Jurkat, Clone E6-1 (cell line): ENCODE measurements around the gene PCDHB15. TPM values are rescaled to one million over a fixed set of nuclear protein-coding genes. Genes with fewer than 3 reads are reported as not detected.
"Not testable (repeated sequence)": the region's sequence is repeated elsewhere in the genome, so short reads cannot be mapped to it uniquely, and the experiment has no call there.

ENCODE experiments used
- DNase-seq: peaks from one replicate; pipeline ENCODE4 v3.0.0-alpha.2; 2011; ENCODE audit warnings: low read depth, low spot score
- H3K4me3 ChIP-seq: 2 replicates; pipeline ENCODE4 v1.5.1; 2011; ENCODE audit warnings: mild to moderate bottlenecking, low read length, control low read depth, moderate library complexity
- polyA plus RNA-seq: library from polyadenylated mRNA; unstranded; fragments of >200 nt; gene quantifications from one replicate; pipeline ENCODE4 v1.2.1, GENCODE V29; 2012; ENCODE audit warnings: missing spikeins; ENCODE audit not compliant: insufficient read length, insufficient read depth

PCDHB15 gene
- not detected for polyA plus RNA-seq

DNA sequence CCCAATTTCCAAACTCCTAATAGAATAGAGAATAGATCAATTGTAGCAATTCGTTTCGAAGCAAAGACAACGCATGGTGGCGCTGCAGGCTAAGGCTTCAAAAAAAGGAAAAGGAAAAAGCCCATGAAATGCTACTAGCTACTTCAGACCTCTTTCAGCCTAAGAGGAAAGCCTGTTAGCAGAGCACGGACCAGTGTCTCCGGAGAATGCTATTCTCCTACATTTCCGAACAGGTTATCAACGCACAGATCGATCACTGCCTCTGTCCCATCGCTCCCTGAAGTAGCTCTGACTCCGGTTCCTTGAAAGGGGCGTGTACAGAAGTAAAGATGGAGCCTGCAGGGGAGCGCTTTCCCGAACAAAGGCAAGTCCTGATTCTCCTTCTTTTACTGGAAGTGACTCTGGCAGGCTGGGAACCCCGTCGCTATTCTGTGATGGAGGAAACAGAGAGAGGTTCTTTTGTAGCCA is at the start of gene PCDHB15:
TSS of gene PCDHB15 (plus strand) at position 146 of the 468 bp plus-strand sequence. CDS start at position 330, 184 bp downstream.
- no peak for DNase-seq
- H3K4me3 ChIP-seq: no peak within 1 kb of the TSS

DNA sequence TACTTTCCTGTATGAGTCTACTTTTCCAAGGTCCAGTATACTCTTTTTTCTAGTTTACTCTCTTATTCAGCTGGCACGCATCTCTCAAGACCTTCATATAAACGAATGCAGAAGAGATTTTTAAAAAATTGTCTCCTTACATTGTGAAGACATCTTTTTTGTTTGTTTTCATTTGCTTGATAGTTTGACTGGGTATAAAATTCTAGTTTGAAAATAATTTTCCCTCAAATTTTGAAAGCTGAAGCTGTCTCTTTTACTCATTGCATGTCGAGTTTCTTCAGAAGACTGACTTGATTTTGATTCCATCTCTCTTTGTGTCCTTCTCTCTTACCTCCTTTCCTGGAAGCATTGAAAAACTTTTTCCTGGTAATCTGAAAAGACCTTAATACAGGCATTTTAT is 48.8 kb upstream of the PCDHB15 start:
- no peak overlapping the region for H3K4me3 ChIP-seq
- DNase-seq: no peak

DNA sequence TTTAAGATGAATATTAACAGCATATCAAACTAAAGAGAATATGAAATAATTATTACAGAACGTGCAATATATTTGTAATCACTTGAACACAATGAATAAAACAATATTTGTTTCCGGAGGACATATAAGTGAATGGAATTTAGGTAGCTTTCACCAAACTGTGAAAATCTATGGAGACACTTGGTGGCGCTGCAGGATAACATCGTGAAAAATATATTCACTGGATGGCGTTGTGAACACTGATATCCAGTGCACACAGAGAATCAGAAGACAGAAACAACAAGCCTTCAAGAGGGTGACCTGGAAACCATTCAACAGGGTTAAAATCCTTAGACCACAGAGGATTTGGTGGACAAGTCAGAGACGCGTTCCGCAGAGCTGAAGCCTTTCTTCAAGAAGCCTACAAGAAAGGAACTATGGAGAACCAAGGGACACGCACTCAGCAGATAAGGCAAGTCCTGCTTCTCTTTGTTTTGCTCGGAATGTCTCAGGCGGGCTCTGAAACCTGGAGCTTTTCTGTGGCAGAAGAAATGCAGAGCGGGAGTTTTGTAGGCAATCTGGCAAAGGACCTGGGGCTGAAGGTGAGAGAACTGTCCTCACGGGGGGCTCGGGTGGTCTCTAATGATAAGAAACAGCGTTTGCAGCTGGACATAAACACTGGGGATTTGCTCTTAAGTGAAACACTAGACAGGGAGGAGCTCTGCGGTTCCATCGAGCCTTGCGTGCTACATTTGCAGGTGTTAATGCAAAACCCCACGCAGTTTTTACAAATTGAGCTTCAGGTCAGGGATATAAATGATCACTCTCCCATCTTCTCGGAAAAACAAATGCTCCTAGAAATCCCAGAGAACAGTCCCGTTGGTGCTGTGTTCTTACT is 45.6 kb upstream of the PCDHB15 start, which contains the start of gene PCDHB11:
TSS of gene PCDHB11 (plus strand) at position 269 of the 877 bp plus-strand sequence. CDS start at position 417, 148 bp downstream.
- no peak within 1 kb of the TSS for H3K4me3 ChIP-seq
- no peak for DNase-seq

DNA sequence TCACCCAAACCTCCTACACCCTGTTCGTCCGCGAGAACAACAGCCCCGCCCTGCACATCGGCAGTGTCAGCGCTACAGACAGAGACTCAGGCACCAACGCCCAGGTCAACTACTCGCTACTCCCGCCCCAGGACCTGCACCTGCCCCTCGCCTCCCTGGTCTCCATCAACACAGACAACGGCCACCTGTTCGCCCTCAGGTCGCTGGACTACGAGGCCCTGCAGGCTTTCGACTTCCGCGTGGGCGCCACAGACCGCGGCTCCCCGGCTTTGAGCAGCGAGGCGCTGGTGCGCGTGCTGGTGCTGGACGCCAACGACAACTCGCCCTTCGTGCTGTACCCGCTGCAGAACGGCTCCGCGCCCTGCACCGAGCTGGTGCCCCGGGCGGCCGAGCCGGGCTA is 44.1 kb upstream of the PCDHB15 start:
- not testable (repeated sequence) for DNase-seq

DNA sequence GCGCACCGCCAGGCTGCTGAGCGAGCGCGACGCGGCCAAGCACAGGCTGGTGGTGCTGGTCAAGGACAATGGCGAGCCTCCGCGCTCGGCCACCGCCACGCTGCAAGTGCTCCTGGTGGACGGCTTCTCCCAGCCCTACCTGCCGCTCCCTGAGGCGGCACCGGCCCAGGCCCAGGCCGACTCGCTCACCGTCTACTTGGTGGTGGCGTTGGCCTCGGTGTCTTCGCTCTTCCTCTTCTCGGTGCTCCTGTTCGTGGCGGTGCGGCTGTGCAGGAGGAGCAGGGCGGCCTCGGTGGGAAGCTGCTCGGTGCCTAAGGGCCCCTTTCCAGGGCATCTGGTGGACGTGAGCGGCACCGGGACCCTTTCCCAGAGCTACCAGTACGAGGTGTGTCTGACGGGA is 43.5 kb upstream of the PCDHB15 start:
- DNase-seq: not testable (repeated sequence)

More for the DNA sequence above, 44.1 kb upstream of the PCDHB15 start:
- not testable (repeated sequence) for H3K4me3 ChIP-seq

DNA sequence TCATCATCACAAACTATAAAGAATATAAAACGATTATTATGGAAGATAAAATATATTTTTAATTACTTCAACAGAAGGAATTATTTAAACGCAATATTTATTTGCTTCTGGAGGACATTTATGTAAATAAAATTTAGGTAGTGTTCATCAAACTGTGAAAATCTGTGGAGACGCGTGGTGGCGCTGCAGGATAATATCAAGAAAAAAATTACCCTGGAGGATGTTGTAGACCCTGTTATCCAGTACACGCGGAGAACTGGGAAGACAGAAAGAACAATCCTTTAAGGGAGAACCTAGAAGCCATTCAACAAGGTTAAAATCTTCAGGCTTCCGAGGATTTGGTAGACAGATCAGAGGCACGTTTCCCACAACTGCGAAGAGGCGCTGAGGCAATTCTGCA is 36.7 kb upstream of the PCDHB15 start, which contains the start of gene PCDHB12:
TSS of gene PCDHB12 (plus strand) at position 242 of the 400 bp plus-strand sequence. CDS start 189 bp downstream, outside the sequence.
- DNase-seq: no peak
- no peak within 1 kb of the TSS for H3K4me3 ChIP-seq

More for the DNA sequence above, 43.5 kb upstream of the PCDHB15 start:
- not testable (repeated sequence) for H3K4me3 ChIP-seq

DNA sequence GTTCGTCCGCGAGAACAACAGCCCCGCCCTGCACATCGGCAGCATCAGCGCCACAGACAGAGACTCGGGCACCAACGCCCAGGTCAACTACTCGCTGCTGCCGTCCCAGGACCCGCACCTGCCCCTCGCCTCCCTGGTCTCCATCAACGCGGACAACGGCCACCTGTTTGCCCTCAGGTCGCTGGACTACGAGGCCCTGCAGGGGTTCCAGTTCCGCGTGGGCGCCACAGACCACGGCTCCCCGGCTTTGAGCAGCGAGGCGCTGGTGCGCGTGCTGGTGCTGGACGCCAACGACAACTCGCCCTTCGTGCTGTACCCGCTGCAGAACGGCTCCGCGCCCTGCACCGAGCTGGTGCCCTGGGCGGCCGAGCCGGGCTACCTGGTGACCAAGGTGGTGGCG is 34.9 kb upstream of the PCDHB15 start:
- not testable (repeated sequence) for H3K4me3 ChIP-seq, DNase-seq

DNA sequence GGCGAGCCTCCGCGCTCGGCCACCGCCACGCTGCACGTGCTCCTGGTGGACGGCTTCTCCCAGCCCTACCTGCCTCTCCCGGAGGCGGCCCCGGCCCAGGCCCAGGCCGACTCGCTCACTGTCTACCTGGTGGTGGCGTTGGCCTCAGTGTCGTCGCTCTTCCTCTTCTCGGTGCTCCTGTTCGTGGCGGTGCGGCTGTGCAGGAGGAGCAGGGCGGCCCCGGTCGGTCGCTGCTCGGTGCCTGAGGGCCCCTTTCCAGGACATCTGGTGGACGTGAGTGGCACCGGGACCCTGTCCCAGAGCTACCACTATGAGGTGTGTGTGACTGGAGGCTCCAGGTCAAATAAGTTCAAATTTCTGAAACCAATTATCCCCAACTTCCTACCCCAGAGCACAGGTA is 34.3 kb upstream of the PCDHB15 start:
- H3K4me3 ChIP-seq, DNase-seq: not testable (repeated sequence)

DNA sequence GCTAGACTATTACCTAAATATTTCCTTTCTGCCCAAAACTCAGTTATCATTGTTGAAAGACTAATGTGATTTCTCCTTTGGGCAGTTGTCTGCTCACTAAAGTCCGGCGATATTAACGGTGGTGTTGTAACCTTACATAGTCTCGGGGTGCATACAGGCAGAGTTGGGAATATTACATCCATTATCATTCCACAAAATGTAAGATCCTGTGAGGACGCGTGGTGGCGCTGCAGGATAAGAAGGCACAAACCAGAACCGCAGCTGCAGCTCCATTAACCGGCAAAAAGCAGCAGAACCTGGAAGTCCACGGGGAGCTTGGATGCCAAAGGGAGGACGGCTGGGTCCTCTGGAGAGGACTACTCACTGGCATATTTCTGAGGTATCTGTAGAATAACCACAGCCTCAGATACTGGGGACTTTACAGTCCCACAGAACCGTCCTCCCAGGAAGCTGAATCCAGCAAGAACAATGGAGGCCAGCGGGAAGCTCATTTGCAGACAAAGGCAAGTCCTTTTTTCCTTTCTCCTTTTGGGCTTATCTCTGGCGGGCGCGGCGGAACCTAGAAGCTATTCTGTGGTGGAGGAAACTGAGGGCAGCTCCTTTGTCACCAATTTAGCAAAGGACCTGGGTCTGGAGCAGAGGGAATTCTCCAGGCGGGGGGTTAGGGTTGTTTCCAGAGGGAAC is 31.4 kb upstream of the PCDHB15 start, which contains the start of gene PCDHB13:
TSS of gene PCDHB13 (plus strand) at position 264 of the 684 bp plus-strand sequence. CDS start at position 469, 205 bp downstream.
- peak; percentile 31 for DNase-seq
- not testable (repeated sequence) for H3K4me3 ChIP-seq

DNA sequence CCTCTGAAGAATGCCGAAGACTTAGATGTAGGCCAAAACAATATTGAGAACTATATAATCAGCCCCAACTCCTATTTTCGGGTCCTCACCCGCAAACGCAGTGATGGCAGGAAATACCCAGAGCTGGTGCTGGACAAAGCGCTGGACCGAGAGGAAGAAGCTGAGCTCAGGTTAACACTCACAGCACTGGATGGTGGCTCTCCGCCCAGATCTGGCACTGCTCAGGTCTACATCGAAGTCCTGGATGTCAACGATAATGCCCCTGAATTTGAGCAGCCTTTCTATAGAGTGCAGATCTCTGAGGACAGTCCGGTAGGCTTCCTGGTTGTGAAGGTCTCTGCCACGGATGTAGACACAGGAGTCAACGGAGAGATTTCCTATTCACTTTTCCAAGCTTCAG is 30.6 kb upstream of the PCDHB15 start:
- not testable (repeated sequence) for DNase-seq, H3K4me3 ChIP-seq

DNA sequence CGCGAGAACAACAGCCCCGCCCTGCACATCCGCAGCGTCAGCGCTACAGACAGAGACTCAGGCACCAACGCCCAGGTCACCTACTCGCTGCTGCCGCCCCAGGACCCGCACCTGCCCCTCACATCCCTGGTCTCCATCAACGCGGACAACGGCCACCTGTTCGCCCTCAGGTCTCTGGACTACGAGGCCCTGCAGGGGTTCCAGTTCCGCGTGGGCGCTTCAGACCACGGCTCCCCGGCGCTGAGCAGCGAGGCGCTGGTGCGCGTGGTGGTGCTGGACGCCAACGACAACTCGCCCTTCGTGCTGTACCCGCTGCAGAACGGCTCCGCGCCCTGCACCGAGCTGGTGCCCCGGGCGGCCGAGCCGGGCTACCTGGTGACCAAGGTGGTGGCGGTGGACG is 29.7 kb upstream of the PCDHB15 start:
- H3K4me3 ChIP-seq, DNase-seq: not testable (repeated sequence)

DNA sequence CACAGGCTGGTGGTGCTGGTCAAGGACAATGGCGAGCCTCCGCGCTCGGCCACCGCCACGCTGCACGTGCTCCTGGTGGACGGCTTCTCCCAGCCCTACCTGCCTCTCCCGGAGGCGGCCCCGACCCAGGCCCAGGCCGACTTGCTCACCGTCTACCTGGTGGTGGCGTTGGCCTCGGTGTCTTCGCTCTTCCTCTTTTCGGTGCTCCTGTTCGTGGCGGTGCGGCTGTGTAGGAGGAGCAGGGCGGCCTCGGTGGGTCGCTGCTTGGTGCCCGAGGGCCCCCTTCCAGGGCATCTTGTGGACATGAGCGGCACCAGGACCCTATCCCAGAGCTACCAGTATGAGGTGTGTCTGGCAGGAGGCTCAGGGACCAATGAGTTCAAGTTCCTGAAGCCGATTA is 29.2 kb upstream of the PCDHB15 start:
- H3K4me3 ChIP-seq: not testable (repeated sequence)

DNA sequence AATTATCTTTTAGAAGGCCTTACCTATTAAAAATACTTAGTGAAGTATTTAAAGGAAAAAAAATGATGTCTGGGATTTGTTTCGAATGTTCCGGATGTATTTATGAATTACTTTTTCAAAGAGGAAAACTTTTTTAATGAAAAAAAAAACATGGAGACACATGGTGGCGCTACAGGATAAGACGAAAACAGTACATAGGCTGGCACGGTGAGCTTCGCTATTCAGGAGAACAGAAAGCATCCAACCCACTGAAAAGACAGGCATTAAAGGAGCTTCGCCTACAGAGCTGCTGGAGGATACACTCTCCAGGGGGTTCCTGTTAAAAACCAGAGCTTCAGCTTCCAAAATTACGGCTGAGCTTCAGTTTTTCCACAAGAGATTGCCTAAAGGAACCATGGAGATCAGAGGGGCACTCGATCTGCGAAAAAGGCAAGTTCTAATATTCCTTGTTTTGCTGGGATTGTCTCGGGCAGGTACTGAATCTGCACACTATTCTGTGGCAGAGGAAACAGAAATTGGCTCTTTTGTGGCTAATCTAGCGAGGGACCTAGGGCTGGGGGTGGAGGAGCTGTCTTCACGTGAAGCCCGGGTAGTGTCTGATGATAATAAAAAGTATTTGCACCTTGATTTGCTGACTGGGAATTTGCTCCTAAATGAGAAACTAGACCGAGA is 21.9 kb upstream of the PCDHB15 start, which contains the start of gene PCDHB14:
TSS of gene PCDHB14 (plus strand) at position 232 of the 672 bp plus-strand sequence. CDS start at position 395, 163 bp downstream.
- H3K4me3 ChIP-seq: peak within 1 kb of the TSS; percentile 33
- DNase-seq: peak; percentile 51

More for the DNA sequence above, 29.2 kb upstream of the PCDHB15 start:
- not testable (repeated sequence) for DNase-seq

DNA sequence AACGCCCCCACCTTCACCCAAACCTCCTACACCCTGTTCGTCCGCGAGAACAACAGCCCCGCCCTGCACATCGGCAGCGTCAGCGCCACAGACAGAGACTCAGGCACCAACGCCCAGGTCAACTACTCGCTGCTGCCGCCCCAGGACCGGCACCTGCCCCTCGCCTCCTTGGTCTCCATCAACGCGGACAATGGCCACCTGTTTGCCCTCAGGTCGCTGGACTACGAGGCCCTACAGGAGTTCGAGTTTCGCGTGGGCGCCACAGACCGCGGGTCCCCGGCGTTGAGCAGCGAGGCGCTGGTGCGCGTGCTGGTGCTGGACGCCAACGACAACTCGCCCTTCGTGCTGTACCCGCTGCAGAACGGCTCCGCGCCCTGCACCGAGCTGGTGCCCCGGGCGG is 20.4 kb upstream of the PCDHB15 start:
- not testable (repeated sequence) for H3K4me3 ChIP-seq, DNase-seq

DNA sequence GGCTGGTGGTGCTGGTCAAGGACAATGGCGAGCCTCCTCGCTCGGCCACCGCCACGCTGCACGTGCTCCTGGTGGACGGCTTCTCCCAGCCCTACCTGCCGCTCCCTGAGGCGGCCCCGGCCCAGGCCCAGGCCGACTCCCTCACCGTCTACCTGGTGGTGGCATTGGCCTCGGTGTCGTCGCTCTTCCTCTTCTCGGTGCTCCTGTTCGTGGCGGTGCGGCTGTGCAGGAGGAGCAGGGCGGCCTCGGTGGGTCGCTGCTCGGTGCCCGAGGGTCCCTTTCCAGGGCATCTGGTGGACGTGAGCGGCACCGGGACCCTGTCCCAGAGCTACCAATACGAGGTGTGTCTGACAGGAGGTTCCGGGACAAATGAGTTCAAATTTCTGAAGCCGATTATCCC is 19.8 kb upstream of the PCDHB15 start:
- DNase-seq, H3K4me3 ChIP-seq: not testable (repeated sequence)

DNA sequence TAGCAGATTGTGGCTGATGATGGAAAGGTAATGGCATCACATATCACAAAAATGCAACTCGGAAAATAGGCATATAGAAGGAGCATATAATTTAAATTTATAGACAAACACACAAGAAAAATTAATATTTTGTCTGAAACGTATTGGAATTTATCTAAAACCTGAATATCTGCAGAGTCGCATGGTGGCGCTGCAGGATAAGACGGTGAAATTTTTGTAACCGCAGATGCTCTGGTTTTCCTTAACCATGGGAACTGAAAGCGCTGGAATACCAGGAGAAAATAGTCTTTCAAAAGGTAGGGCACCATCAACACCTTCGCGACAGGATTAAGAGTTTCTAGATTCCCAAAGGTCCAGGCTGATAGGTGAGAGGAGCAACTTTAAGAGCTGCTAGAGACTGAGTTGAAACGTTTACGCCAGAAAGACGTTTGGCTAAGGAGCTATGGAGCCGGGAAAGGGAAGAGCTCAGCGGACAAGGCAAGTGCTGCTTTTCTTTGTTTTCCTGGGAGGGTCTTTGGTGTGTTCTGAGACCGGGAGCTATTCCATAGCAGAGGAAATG is 11.0 kb upstream of the PCDHB15 start:
- H3K4me3 ChIP-seq: no peak overlapping the region
- DNase-seq: no peak

DNA sequence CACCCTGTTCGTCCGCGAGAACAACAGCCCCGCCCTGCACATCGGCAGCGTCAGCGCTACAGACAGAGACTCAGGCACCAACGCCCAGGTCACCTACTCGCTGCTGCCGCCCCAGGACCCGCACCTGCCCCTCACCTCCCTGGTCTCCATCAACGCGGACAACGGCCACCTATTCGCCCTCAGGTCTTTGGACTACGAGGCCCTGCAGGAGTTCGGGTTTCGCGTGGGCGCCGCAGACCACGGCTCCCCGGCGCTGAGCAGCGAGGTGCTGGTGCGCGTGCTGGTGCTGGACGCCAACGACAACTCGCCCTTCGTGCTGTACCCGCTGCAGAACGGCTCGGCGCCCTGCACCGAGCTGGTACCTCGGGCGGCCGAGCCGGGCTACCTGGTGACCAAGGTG is 9.3 kb upstream of the PCDHB15 start:
- H3K4me3 ChIP-seq, DNase-seq: not testable (repeated sequence)

DNA sequence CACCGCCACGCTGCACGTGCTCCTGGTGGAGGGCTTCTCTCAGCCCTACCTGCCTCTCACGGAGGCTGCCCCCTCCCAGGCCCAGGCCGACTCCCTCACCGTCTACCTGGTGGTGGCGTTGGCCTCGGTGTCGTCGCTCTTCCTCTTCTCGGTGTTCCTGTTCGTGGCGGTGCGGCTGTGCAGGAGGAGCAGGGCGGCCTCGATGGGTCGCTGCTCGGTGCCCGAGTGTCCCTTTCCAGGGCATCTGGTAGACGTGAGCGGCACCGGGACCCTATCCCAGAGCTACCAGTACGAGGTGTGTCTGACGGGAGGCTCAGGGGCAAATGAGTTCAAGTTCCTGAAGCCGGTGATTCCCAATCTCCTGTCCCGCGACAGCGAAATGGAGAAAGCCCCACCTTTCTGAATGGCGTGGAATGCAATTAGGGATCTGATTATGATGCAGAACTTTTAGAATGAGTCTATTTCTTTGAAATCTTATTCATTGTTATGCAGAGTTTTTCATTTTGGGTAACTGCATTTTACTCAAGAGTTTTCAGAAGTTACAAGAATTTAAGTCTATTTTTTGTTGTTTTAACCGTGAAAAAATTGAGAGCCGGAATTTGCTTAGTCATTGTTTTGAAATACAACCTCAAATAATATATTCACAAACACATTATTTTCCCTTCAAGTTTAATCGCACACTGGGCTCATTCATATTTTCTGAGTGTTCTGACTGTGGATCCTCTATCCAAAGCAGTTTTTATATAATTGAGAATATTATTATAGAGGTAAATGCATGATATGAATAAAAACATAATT is 8.5 kb upstream of the PCDHB15 start:
- no peak for DNase-seq
- no peak overlapping the region for H3K4me3 ChIP-seq
